Measurements from ENCODE around the gene TK2. TPM values are rescaled to one million over a fixed set of nuclear protein-coding genes. Genes with fewer than 3 reads are reported as not detected.

TK2 gene
- polyA plus RNA-seq, 1 donor: 21.2 TPM

DNA sequence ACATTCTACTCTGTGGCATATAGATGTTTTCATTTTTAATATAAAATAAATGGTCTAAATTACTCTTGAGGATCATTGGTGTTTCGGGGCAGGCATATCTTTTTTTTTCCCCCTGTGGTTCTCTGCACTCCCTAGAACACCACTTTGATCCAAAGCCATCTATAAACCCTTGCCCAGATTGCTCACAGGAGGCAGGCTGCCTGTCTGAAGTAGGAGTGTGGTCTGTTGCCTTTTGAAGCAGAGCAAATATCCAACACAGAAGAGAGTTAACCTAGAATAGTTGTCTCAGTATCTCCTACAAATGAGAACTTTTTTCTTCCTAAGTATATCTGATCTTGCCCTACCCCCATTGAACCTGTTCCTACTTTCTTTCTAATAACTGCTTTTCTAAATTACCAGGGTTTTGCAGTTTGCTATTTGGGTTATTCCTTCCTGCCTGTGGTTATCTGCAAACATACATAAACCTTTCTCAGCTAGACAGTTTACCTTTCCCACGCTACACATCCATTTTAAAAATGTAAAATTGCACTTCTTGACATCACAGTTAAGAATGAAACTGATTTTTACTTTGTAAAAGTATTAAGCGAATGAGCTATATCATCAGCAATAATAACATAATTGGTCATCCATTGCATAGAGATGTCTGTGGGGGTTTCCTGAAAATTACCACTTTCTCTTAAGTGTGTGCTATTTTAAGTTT, 11.6 kb upstream of the TK2 start:
- 93% methylated on average over 2 of the region's 3 CpGs for WGBS (ENCODE audit: insufficient coverage, low lambda C conversion rate)
- H3K27me3 ChIP-seq (ENCODE audit: control insufficient read depth, insufficient read depth, low read length): no peaks in the 10 kb centered on the region
- peaks cover 32% of the 10 kb centered on the region for H3K36me3 ChIP-seq (ENCODE audit: control insufficient read depth, insufficient read depth, low read length)
- H3K9me3 ChIP-seq (ENCODE audit: control insufficient read depth, low read depth, low read length): peaks cover 4% of the 10 kb centered on the region
- no peak overlapping the region for H3K27ac ChIP-seq (ENCODE audit: low read length)
- H3K4me3 ChIP-seq (ENCODE audit: low read length): no peak overlapping the region
- DNase-seq: no peak
- H3K4me1 ChIP-seq (ENCODE audit: control insufficient read depth, insufficient read depth, low read length): no peaks in the 10 kb centered on the region

- Histone ChIP-seq H3K36me3 (ENCODE audit: control insufficient read depth, insufficient read depth, low read length) (peaks cover 24% of the 10 kb centered on the region), H3K4me1 (ENCODE audit: control insufficient read depth, insufficient read depth, low read length) (no peaks in the 10 kb centered on the region)
Observed at GRCh38 chr16:66560107-66560506, 10.2 kb upstream of the TK2 start.

GRCh38 chr16:66554495-66554894, 4.6 kb upstream of the TK2 start:
- Histone ChIP-seq H3K4me1 (ENCODE audit: control insufficient read depth, insufficient read depth, low read length) (peaks cover 24% of the 10 kb centered on the region), H3K4me3 (ENCODE audit: low read length) (no peak overlapping the region), H3K9me3 (ENCODE audit: control insufficient read depth, low read depth, low read length) (peaks cover 4% of the 10 kb centered on the region), H3K27ac (ENCODE audit: low read length) (no peak overlapping the region), H3K27me3 (ENCODE audit: control insufficient read depth, insufficient read depth, low read length) (no peaks in the 10 kb centered on the region), H3K36me3 (ENCODE audit: control insufficient read depth, insufficient read depth, low read length) (peaks cover 9% of the 10 kb centered on the region)
- 85% methylated on average over 5 of the region's 6 CpGs for WGBS (ENCODE audit: insufficient coverage, low lambda C conversion rate)
- DNase-seq: no peak

More at GRCh38 chr16:66560107-66560506, 10.2 kb upstream of the TK2 start:
- DNase-seq: no peak
- 100% methylated on average over 1 of the region's 1 CpG for WGBS (ENCODE audit: insufficient coverage, low lambda C conversion rate)
- H3K27ac ChIP-seq (ENCODE audit: low read length): no peak overlapping the region
- H3K27me3 ChIP-seq (ENCODE audit: control insufficient read depth, insufficient read depth, low read length): no peaks in the 10 kb centered on the region
- no peak overlapping the region for H3K4me3 ChIP-seq (ENCODE audit: low read length)
- H3K9me3 ChIP-seq (ENCODE audit: control insufficient read depth, low read depth, low read length): no peaks in the 10 kb centered on the region

DNA sequence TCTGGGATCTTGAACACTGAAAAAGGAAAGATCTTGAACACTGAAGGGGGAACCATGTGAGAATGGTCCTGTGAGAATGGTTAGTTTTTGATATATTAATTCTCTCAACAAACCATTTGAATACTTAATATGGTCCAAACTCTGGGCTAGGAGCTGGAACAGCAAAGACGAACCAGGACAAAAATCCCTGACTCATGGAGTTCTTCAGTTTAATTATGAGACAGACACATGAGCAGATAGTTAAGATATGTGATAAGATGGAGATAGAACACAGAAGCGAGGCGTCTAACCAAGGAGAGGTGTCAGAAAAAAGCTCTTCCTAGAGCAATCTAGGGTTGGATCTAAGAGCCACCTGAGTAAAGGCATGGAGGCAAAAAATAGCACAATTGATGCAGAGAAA, 4.1 kb upstream of the TK2 start:
- peaks cover 6% of the 10 kb centered on the region for H3K36me3 ChIP-seq (ENCODE audit: control insufficient read depth, insufficient read depth, low read length)
- 100% methylated on average over 3 of the region's 3 CpGs for WGBS (ENCODE audit: insufficient coverage, low lambda C conversion rate)
- H3K9me3 ChIP-seq (ENCODE audit: control insufficient read depth, low read depth, low read length): peaks cover 4% of the 10 kb centered on the region
- no peak for DNase-seq
- H3K27ac ChIP-seq (ENCODE audit: low read length): no peak overlapping the region
- peaks cover 28% of the 10 kb centered on the region for H3K4me1 ChIP-seq (ENCODE audit: control insufficient read depth, insufficient read depth, low read length)
- H3K4me3 ChIP-seq (ENCODE audit: low read length): no peak overlapping the region
- H3K27me3 ChIP-seq (ENCODE audit: control insufficient read depth, insufficient read depth, low read length): no peaks in the 10 kb centered on the region

DNA sequence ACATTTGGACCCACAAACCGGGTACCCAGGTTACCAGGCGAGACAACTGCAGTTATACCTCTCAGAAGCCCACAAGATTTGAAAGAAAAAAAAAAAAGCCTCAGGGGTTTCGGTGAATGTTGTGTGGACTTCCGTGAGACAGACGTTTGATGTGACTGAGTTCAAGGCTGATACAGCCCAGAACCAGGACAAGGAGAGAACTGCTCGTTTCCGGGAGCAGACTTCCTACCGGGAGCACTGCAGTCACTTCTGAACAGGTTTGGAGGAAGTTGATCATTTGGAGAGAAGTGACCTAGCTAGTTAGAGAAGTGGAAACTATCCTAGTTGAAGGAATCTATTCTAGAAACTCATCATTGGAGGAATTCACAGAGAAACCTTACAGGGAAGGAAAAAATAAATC, 3.3 kb upstream of the TK2 start:
- DNase-seq: no peak
- no CpG with 5 or more reads among the region's 8 CpGs for WGBS (ENCODE audit: insufficient coverage, low lambda C conversion rate)
- peak overlapping the region; percentile 65 for H3K4me3 ChIP-seq (ENCODE audit: low read length)
- H3K27me3 ChIP-seq (ENCODE audit: control insufficient read depth, insufficient read depth, low read length): no peaks in the 10 kb centered on the region
- H3K4me1 ChIP-seq (ENCODE audit: control insufficient read depth, insufficient read depth, low read length): peaks cover 29% of the 10 kb centered on the region
- peaks cover under 1% of the 10 kb centered on the region for H3K36me3 ChIP-seq (ENCODE audit: control insufficient read depth, insufficient read depth, low read length)
- H3K9me3 ChIP-seq (ENCODE audit: control insufficient read depth, low read depth, low read length): peaks cover 4% of the 10 kb centered on the region
- H3K27ac ChIP-seq (ENCODE audit: low read length): no peak overlapping the region

DNA sequence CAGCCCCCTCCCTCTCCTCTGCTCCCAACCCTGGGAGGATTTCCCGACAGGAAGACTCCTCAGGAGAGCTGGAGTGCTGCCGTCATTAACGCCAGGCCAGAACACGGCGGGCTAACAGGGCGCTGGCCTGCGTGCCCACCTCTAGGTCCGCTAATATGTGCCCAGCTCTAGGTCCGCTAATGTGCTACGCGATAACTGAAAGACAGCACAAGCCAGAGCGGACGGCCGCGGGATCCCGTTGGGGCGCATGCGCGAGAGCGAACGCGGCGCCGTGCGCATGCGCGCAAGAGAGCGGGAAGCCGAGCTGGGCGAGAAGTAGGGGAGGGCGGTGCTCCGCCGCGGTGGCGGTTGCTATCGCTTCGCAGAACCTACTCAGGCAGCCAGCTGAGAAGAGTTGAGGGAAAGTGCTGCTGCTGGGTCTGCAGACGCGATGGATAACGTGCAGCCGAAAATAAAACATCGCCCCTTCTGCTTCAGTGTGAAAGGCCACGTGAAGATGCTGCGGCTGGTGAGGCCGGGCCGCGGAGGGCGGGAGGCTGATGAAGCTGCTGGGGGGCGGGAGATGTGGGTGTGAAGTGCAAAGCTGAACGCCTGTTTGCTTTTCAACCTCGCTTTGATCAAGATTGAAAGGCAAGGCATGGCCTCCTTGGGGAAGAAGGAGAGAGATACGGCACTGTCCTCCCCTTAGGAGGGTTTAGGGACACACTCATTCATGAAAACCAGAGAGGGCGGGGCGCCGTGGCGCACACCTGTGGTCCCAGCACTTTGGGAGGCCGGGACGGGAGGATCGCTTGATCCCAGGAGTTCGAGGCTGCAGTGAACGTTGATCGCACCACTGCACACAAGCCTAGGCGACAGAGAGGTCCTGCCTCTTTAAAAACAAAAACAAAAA, 2.6 kb upstream of the TK2 start, which contains the start of gene CKLF:
TSS of gene CKLF (plus strand) at position 291 of the 892 bp plus-strand sequence. CDS start at position 431, 140 bp downstream.
- peaks cover 4% of the 10 kb centered on the region for H3K9me3 ChIP-seq (ENCODE audit: control insufficient read depth, low read depth, low read length)
- DNase-seq: peak; percentile 91 to 92
- no CpG with 5 or more reads among the region's 63 CpGs for WGBS (ENCODE audit: insufficient coverage, low lambda C conversion rate)
- no peaks in the 10 kb centered on the region for H3K27me3 ChIP-seq (ENCODE audit: control insufficient read depth, insufficient read depth, low read length)
- peak within 1 kb of the TSS; percentile 83 for H3K27ac ChIP-seq (ENCODE audit: low read length)
- peaks cover 3% of the 10 kb centered on the region for H3K36me3 ChIP-seq (ENCODE audit: control insufficient read depth, insufficient read depth, low read length)
- H3K4me1 ChIP-seq (ENCODE audit: control insufficient read depth, insufficient read depth, low read length): peaks cover 29% of the 10 kb centered on the region
- H3K4me3 ChIP-seq (ENCODE audit: low read length): peak within 1 kb of the TSS; percentile 65

DNA sequence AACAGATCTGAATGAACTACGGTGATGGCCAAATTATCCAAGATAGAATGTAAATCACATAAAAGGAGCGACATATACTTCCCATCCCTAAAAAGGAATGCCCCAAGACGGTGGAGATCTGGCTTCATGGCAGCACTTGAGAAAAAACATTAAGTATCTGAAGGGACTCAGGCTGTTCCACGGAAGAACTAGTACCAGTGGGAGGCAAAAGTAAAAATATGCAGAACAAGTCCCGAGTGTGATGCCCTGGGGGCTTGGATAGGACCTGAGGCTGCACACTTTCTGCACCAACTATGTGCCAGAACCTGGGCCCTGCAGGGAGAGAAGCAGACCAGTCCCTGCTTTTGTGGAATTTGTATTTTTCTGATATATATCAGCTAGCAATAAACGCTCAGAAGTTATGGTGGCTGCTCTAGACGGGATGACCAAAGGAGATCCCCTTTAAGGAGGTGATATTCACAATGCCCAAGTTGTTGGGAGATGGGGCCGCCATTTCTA, 1.9 kb upstream of the TK2 start:
- WGBS (ENCODE audit: insufficient coverage, low lambda C conversion rate): 86% methylated on average over 1 of the region's 8 CpGs
- Histone ChIP-seq H3K4me3 (ENCODE audit: low read length) (peak overlapping the region; percentile 65), H3K9me3 (ENCODE audit: control insufficient read depth, low read depth, low read length) (peaks cover 4% of the 10 kb centered on the region), H3K27ac (ENCODE audit: low read length) (peak overlapping the region; percentile 83), H3K36me3 (ENCODE audit: control insufficient read depth, insufficient read depth, low read length) (peaks cover 4% of the 10 kb centered on the region), H3K4me1 (ENCODE audit: control insufficient read depth, insufficient read depth, low read length) (peaks cover 29% of the 10 kb centered on the region), H3K27me3 (ENCODE audit: control insufficient read depth, insufficient read depth, low read length) (no peaks in the 10 kb centered on the region)
- DNase-seq: no peak

DNA sequence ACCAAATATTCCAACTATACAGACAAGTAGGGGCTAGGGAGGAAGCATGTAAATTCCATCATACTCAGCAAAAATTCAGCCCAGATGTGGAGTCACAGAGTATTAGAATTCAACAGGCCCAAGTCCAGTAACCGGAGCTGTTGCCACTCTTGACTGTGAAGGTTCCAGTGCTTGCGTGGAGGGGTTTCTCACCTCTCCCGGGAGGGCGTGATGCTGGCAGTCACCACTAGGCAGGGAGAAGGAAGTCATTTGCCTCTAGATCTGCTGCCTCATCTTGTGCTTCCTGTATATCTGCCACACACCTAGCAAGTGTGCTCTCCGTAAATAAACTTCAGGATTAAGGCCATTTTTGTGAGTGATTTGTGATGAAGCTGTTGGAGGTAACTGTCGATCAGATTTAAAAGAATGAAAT, 1.4 kb upstream of the TK2 start:
- peaks cover 4% of the 10 kb centered on the region for H3K9me3 ChIP-seq (ENCODE audit: control insufficient read depth, low read depth, low read length)
- H3K27me3 ChIP-seq (ENCODE audit: control insufficient read depth, insufficient read depth, low read length): no peaks in the 10 kb centered on the region
- H3K36me3 ChIP-seq (ENCODE audit: control insufficient read depth, insufficient read depth, low read length): peaks cover 4% of the 10 kb centered on the region
- 100% methylated on average over 1 of the region's 6 CpGs for WGBS (ENCODE audit: insufficient coverage, low lambda C conversion rate)
- H3K4me3 ChIP-seq (ENCODE audit: low read length): no peak overlapping the region
- H3K4me1 ChIP-seq (ENCODE audit: control insufficient read depth, insufficient read depth, low read length): peaks cover 29% of the 10 kb centered on the region
- DNase-seq: peak; percentile 23 to 49
- peak overlapping the region; percentile 83 for H3K27ac ChIP-seq (ENCODE audit: low read length)

GRCh38 chr16:66548868-66549267, 1.1 kb downstream of the TK2 start:
- Histone ChIP-seq H3K4me3 (ENCODE audit: low read length) (peak overlapping the region; percentile 82), H3K4me1 (ENCODE audit: control insufficient read depth, insufficient read depth, low read length) (peaks cover 29% of the 10 kb centered on the region)
- 96% methylated on average over 7 of the region's 9 CpGs for WGBS (ENCODE audit: insufficient coverage, low lambda C conversion rate)

GRCh38 chr16:66548068-66548467, 1.9 kb downstream of the TK2 start:
- WGBS (ENCODE audit: insufficient coverage, low lambda C conversion rate): 88% methylated on average over 1 of the region's 4 CpGs
- no peaks in the 10 kb centered on the region for H3K27me3 ChIP-seq (ENCODE audit: control insufficient read depth, insufficient read depth, low read length)

More at GRCh38 chr16:66548868-66549267, 1.1 kb downstream of the TK2 start:
- DNase-seq: no peak
- H3K36me3 ChIP-seq (ENCODE audit: control insufficient read depth, insufficient read depth, low read length): peaks cover 7% of the 10 kb centered on the region
- no peaks in the 10 kb centered on the region for H3K27me3 ChIP-seq (ENCODE audit: control insufficient read depth, insufficient read depth, low read length)
- peak overlapping the region; percentile 85 for H3K27ac ChIP-seq (ENCODE audit: low read length)
- peaks cover 4% of the 10 kb centered on the region for H3K9me3 ChIP-seq (ENCODE audit: control insufficient read depth, low read depth, low read length)

More at GRCh38 chr16:66548068-66548467, 1.9 kb downstream of the TK2 start:
- DNase-seq: no peak
- peaks cover 26% of the 10 kb centered on the region for H3K4me1 ChIP-seq (ENCODE audit: control insufficient read depth, insufficient read depth, low read length)
- H3K27ac ChIP-seq (ENCODE audit: low read length): no peak overlapping the region
- peaks cover 14% of the 10 kb centered on the region for H3K36me3 ChIP-seq (ENCODE audit: control insufficient read depth, insufficient read depth, low read length)
- H3K4me3 ChIP-seq (ENCODE audit: low read length): no peak overlapping the region
- peaks cover 4% of the 10 kb centered on the region for H3K9me3 ChIP-seq (ENCODE audit: control insufficient read depth, low read depth, low read length)
